Aorta (tissue), 5 donors: ENCODE data around the gene CHFR. TPM values are rescaled to one million over a fixed set of nuclear protein-coding genes. Genes with fewer than 3 reads are reported as not detected.
"Not testable (repeated sequence)": the region's sequence is repeated elsewhere in the genome, so short reads cannot be mapped to it uniquely, and the experiment has no call there.

Experiments used
- ATAC-seq: fragments of 200-7000 bp; cut with Tn5 transposase; one replicate; pipeline ENCODE4 v1.9.1; 2022; ENCODE audit warnings: moderate library complexity; ENCODE audit not compliant: low FRiP score
- DNase-seq, 2 donors: peaks; one replicate each; pipeline ENCODE4 v3.0.0-alpha.2; 2020
- H3K27ac ChIP-seq, 2 donors: one replicate each; pipeline ENCODE4 v1.5.1; 2013; ENCODE audit warnings: low read length in 2 of 2, mild to moderate bottlenecking in 2 of 2, moderate library complexity in 2 of 2, control low read depth in 1 of 2, inconsistent platforms in 1 of 2, low read depth in 1 of 2
- H3K27me3 ChIP-seq, 2 donors: one replicate each; pipeline ENCODE4 v1.6.1; 2013; ENCODE audit warnings: control low read depth in 1 of 2, low read length in 1 of 2, mild to moderate bottlenecking in 1 of 2, moderate library complexity in 1 of 2; ENCODE audit not compliant: insufficient read depth in 2 of 2, control insufficient read depth in 1 of 2
- H3K36me3 ChIP-seq, 2 donors: one replicate each; pipeline ENCODE4 v1.6.1; 2013; ENCODE audit warnings: control low read depth in 1 of 2, low read length in 1 of 2, mild to moderate bottlenecking in 1 of 2; ENCODE audit not compliant: insufficient read depth in 2 of 2, control insufficient read depth in 1 of 2
- H3K4me1 ChIP-seq, 2 donors: one replicate each; pipeline ENCODE4 v1.6.1; 2013; ENCODE audit warnings: low read length in 2 of 2, control low read depth in 1 of 2, mild to moderate bottlenecking in 1 of 2, moderate library complexity in 1 of 2; ENCODE audit not compliant: insufficient read depth in 2 of 2, control insufficient read depth in 1 of 2
- H3K4me3 ChIP-seq, 2 donors: one replicate each; pipeline ENCODE4 v1.5.1; 2013; ENCODE audit warnings: low read length in 2 of 2, control low read depth in 1 of 2, mild to moderate bottlenecking in 1 of 2
- H3K9me3 ChIP-seq: one replicate; pipeline ENCODE4 v1.6.1; 2013; ENCODE audit warnings: mild to moderate bottlenecking, low read length; ENCODE audit not compliant: control insufficient read depth
- WGBS, 2 donors: extraction: QIAGEN DNeasy Blood & Tissue Kit; methylation state at CpG; one replicate each; pipeline ENCODE4 v1.1.7; 2013; 5-methylcytosine and 5-hydroxymethylcytosine counted together
- intact Hi-C, 2 donors: fragments of 100-400 bp; cut with DNase I; formaldehyde crosslinking; loops; one replicate each; pipeline versions ENCODE4 v1.14.2 to v1.15.0; 2022
- polyA plus RNA-seq, 2 donors: library from polyadenylated mRNA; stranded (reverse); fragments of 200-250 nt; gene quantifications; one replicate each; pipeline ENCODE4 v1.2.3, GENCODE V29; 2013
- total RNA-seq, 2 donors: library from RNA; stranded (reverse); fragmentation: NEBNext Ultra II Directional; extraction: Animal tissue kit (Norgen Biotek cat#: 25700); gene quantifications; one replicate each; pipeline ENCODE4 v1.2.1, GENCODE V29; 2021
- donor health status: healthy with polysubstance abuse.
- donor health status: Bipolar disorder and iron deficiency.
- donor health status: DM: no; HTN: no; CAD: no.
- donor health status: DM: no; HTN: no; CAD: no.
- donor health status: DM: yes; HTN: yes; CAD: no.

The CHFR gene
- total and polyA plus RNA-seq, 4 donors: 9.1 to 58.7 (median 44.9) TPM

GRCh38 chr12:132851465-132851864 is 35.9 kb downstream of the CHFR start:
- DNase-seq (no peak), ATAC-seq (no peak)
- peaks cover 5 to 14% of the 10 kb centered on the region in 2 donors for H3K36me3 ChIP-seq
- no peak overlapping the region for H3K27ac ChIP-seq
- H3K4me1 ChIP-seq: no peaks in the 10 kb centered on the region
- no peaks in the 10 kb centered on the region for H3K27me3 ChIP-seq
- H3K9me3 ChIP-seq: no peaks in the 10 kb centered on the region
- no peak overlapping the region for H3K4me3 ChIP-seq
- intact Hi-C loops: no loop called here
- WGBS, 2 donors: 95 to 96% methylated on average over 25 of the region's 25 CpGs

GRCh38 chr12:132850291-132850690 is 37.1 kb downstream of the CHFR start:
- Histone ChIP-seq H3K36me3 (peaks cover 5 to 13% of the 10 kb centered on the region in 2 donors), H3K27ac (no peak overlapping the region), H3K4me3 (no peak overlapping the region), H3K9me3 (no peaks in the 10 kb centered on the region), H3K27me3 (no peaks in the 10 kb centered on the region), H3K4me1 (no peaks in the 10 kb centered on the region)
- no peak for DNase-seq
- intact Hi-C loops: no loop called here
- 86 to 88% methylated on average over 16 of the region's 16 CpGs for WGBS, 2 donors
- ATAC-seq: no peak

GRCh38 chr12:132848521-132848920 is 38.9 kb downstream of the CHFR start:
- H3K27me3 ChIP-seq: no peaks in the 10 kb centered on the region
- no peak overlapping the region for H3K4me3 ChIP-seq
- peaks cover 5 to 12% of the 10 kb centered on the region in 2 donors for H3K36me3 ChIP-seq
- H3K4me1 ChIP-seq: no peaks in the 10 kb centered on the region
- WGBS, 2 donors: 94 to 95% methylated on average over 13 of the region's 13 CpGs
- no peaks in the 10 kb centered on the region for H3K9me3 ChIP-seq
- ATAC-seq: no peak
- H3K27ac ChIP-seq: no peak overlapping the region
- intact Hi-C loops: no loop called here
- no peak for DNase-seq

DNA sequence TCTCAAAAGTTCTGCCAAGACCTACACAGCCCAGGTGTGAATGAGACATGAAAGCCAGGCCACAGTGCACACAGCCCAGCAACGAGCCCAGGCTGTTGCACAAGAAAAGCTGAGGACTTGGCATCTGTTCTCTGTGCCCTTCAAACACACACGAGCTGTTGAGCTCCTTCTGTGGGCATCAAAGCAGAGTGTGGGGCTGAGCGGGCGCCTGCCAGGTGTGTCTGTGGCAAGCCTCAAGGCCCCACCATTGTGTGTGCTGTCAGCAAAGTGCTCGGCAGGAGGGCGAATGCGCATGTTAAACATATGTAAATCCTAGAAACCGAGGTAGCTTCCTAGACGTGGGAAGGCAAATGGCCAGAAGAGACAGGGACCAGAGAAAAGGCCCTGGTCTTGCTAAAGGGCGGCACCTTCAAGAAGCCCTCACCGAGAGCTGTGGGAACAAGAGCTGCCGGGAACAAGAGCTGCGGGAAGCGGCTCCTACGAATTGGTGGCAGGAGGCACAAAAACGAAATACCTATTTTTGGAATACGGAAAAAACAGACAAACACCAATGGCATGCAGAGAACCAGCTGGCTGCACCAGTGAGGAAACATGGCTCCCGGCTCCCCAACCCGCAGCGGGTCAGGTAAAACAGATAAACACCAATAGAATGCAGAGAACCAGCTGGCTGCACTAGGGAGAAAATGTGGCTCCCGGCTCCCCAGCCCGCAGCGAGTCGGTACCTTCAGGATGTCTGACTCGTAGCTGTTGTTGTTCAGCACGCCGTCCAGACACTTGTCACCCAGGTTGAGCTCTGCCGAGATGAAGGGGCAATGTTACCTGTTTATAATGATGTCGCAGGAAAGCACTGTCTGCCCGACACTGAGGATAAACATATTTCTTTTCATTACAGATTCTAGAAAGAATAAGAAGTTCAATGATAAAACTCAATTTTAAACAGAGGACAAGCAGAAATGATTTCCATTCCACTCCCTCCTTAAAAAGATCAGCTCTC is 39.7 kb downstream of the CHFR start:
- Histone ChIP-seq H3K27ac (no peak overlapping the region), H3K4me3 (no peak overlapping the region), H3K9me3 (no peaks in the 10 kb centered on the region), H3K36me3 (peaks cover 5 to 13% of the 10 kb centered on the region in 2 donors), H3K4me1 (no peaks in the 10 kb centered on the region), H3K27me3 (no peaks in the 10 kb centered on the region)
- ATAC-seq (no peak), DNase-seq (no peak)
- intact Hi-C loops: no loop called here
- WGBS, 2 donors: 72 to 75% methylated on average over 30 of the region's 30 CpGs

GRCh38 chr12:132844681-132845080 is 42.7 kb downstream of the CHFR start:
- peaks cover 5 to 15% of the 10 kb centered on the region in 2 donors for H3K36me3 ChIP-seq
- H3K9me3 ChIP-seq, intact Hi-C loops, H3K4me3 ChIP-seq, H3K4me1 ChIP-seq, H3K27ac ChIP-seq, ATAC-seq, DNase-seq, H3K27me3 ChIP-seq: not testable (repeated sequence)
- WGBS, 2 donors: 93% methylated on average over 11 of the region's 11 CpGs

- H3K27me3 ChIP-seq: no peaks in the 10 kb centered on the region
- WGBS, 2 donors: 86 to 87% methylated on average over 21 of the region's 21 CpGs
- H3K4me1 ChIP-seq: no peaks in the 10 kb centered on the region
- DNase-seq (no peak), ATAC-seq (no peak)
- H3K36me3 ChIP-seq: peaks cover 5 to 10% of the 10 kb centered on the region in 2 donors
- no peak overlapping the region for H3K27ac ChIP-seq
- H3K9me3 ChIP-seq: no peaks in the 10 kb centered on the region
- intact Hi-C loops: no loop called here
- H3K4me3 ChIP-seq: no peak overlapping the region
Observed at GRCh38 chr12:132842449-132843045, 44.9 kb downstream of the CHFR start.

- Histone ChIP-seq H3K27ac (no peak overlapping the region), H3K4me1 (no peaks in the 10 kb centered on the region), H3K27me3 (no peaks in the 10 kb centered on the region), H3K9me3 (no peaks in the 10 kb centered on the region), H3K36me3 (peaks cover 0 to 8% of the 10 kb centered on the region in 2 donors), H3K4me3 (no peak overlapping the region)
- intact Hi-C loops: no loop called here
- DNase-seq (no peak), ATAC-seq (no peak)
- WGBS, 2 donors: 92 to 95% methylated on average over 15 of the region's 15 CpGs
Observed at GRCh38 chr12:132841151-132841550, 46.3 kb downstream of the CHFR start.

DNA sequence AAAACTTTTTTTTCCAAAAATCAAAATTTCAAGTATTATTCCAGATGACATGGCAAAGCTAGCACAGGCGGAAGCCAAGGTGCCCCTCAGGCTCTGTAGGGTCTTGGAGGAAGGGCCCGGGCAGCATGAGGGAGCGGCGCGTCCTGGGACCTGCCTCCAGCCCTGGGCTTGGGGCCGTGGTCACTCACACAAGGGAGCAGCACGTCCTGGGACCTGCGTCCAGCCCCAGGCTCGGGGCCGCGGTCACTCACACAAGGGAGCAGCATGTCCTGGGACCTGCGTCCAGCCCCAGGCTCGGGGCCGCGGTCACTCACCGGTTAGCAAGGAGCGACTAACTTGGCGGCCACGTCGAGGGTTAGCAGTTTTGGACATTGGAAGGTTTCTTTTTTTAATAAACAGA is 46.9 kb downstream of the CHFR start:
- H3K36me3 ChIP-seq: peaks cover 0 to 6% of the 10 kb centered on the region in 2 donors

More for the DNA sequence above, 46.9 kb downstream of the CHFR start:
- Histone ChIP-seq H3K4me3 (no peak overlapping the region), H3K9me3 (no peaks in the 10 kb centered on the region), H3K27me3 (no peaks in the 10 kb centered on the region), H3K27ac (no peak overlapping the region), H3K4me1 (no peaks in the 10 kb centered on the region)
- DNase-seq (no peak), ATAC-seq (no peak)
- intact Hi-C loops: no loop called here
- 90 to 91% methylated on average over 20 of the region's 20 CpGs for WGBS, 2 donors
